HepG2 (cell line): ENCODE measurements around the gene ATP5F1E. TPM values are rescaled to one million over a fixed set of nuclear protein-coding genes. Genes with fewer than 3 reads are reported as not detected.

Source experiments
- BCL3 ChIP-seq: sonication (generic); formaldehyde crosslinking; IDR thresholded peaks from 2 replicates; pipeline ENCODE4 v1.5.1; 2020; ENCODE audit warnings: mild to moderate bottlenecking, missing genetic modification reagents, moderate library complexity
- CEBPG ChIP-seq: IDR thresholded peaks from 2 replicates; pipeline ENCODE4 v1.6.1; 2016
- HHEX ChIP-seq: IDR thresholded peaks from 2 replicates; pipeline ENCODE4 v1.6.1; 2016; ENCODE audit warnings: control low read depth
- HNRNPK ChIP-seq: fragments of 200-400 bp; formaldehyde crosslinking; IDR thresholded peaks from 2 replicates; pipeline ENCODE4 v1.6.1; 2018; ENCODE audit warnings: low read length, low read depth, moderate library complexity, mild to moderate bottlenecking; ENCODE audit not compliant: poor library complexity, severe bottlenecking
- HNRNPLL ChIP-seq: fragments of 200-400 bp; formaldehyde crosslinking; IDR thresholded peaks from 2 replicates; pipeline ENCODE4 v1.6.1; 2017; ENCODE audit warnings: mild to moderate bottlenecking, low read depth, low read length; ENCODE audit not compliant: poor library complexity, severe bottlenecking
- IRF2 ChIP-seq: IDR thresholded peaks from 2 replicates; pipeline ENCODE4 v1.6.1; 2018; ENCODE audit warnings: missing genetic modification reagents, missing compliant biosample characterization
- LBX2 ChIP-seq: sonication (generic); formaldehyde crosslinking; IDR thresholded peaks from 2 replicates; pipeline ENCODE4 v1.5.0; 2020; ENCODE audit warnings: missing genetic modification reagents, mild to moderate bottlenecking, borderline replicate concordance
- MIER2 ChIP-seq: IDR thresholded peaks from 2 replicates; pipeline ENCODE4 v1.6.1; 2016; ENCODE audit warnings: missing biosample characterization, missing genetic modification reagents
- MTF1 ChIP-seq: sonication (generic); formaldehyde crosslinking; IDR thresholded peaks from 2 replicates; pipeline ENCODE4 v1.5.0; 2020; ENCODE audit warnings: missing genetic modification reagents
- NFE2L2 ChIP-seq: fragments of 150-350 bp; IDR thresholded peaks from 2 replicates; pipeline ENCODE4 v1.6.1; 2014; ENCODE audit warnings: low read length
- NR1H2 ChIP-seq: sonication (generic); formaldehyde crosslinking; IDR thresholded peaks from 2 replicates; pipeline ENCODE4 v1.8.1; 2022; ENCODE audit warnings: low read depth, missing genetic modification reagents, borderline replicate concordance
- POGZ ChIP-seq: sonication (generic); formaldehyde crosslinking; IDR thresholded peaks from 2 replicates; pipeline ENCODE4 v1.4.0; 2020; ENCODE audit warnings: mild to moderate bottlenecking, missing genetic modification reagents
- REXO4 ChIP-seq: sonication (generic); formaldehyde crosslinking; IDR thresholded peaks from 2 replicates; pipeline ENCODE4 v1.8.0; 2022; ENCODE audit warnings: missing genetic modification reagents, mild to moderate bottlenecking, borderline replicate concordance
- TEAD3 ChIP-seq: optimal IDR thresholded peaks from 2 replicates; pipeline ENCODE3; 2016; ENCODE audit warnings: borderline replicate concordance
- TFAP4 ChIP-seq: sonication (generic); IDR thresholded peaks from 2 replicates; pipeline ENCODE4 v1.6.1; 2016; ENCODE audit warnings: low read depth, borderline replicate concordance
- ZBTB7B ChIP-seq: sonication (generic); formaldehyde crosslinking; IDR thresholded peaks from 2 replicates; pipeline ENCODE4 v1.4.0; 2020; ENCODE audit warnings: missing genetic modification reagents
- ZFP37 ChIP-seq: sonication (generic); formaldehyde crosslinking; IDR thresholded peaks from 2 replicates; pipeline ENCODE4 v1.4.0; 2020; ENCODE audit warnings: missing genetic modification reagents, borderline replicate concordance
- ZNF101 ChIP-seq: sonication (generic); formaldehyde crosslinking; IDR thresholded peaks from 2 replicates; pipeline ENCODE4 v1.4.0; 2020; ENCODE audit warnings: mild to moderate bottlenecking, low read depth, missing genetic modification reagents, borderline replicate concordance
- ZNF563 ChIP-seq: sonication (generic); formaldehyde crosslinking; IDR thresholded peaks from 2 replicates; pipeline ENCODE4 v1.8.0; 2022; ENCODE audit warnings: mild to moderate bottlenecking, moderate library complexity, missing genetic modification reagents
- ZNF672 ChIP-seq: sonication (generic); formaldehyde crosslinking; IDR thresholded peaks from 2 replicates; pipeline ENCODE4 v1.8.1; 2022; ENCODE audit warnings: missing genetic modification reagents
- ZNF761 ChIP-seq: sonication (generic); formaldehyde crosslinking; conservative IDR thresholded peaks from 2 replicates; pipeline ENCODE4 v1.4.0; 2020; ENCODE audit warnings: mild to moderate bottlenecking, missing genetic modification reagents
- ZNF770 ChIP-seq: sonication (generic); formaldehyde crosslinking; IDR thresholded peaks from 2 replicates; pipeline ENCODE4 v1.5.0; 2020; ENCODE audit warnings: mild to moderate bottlenecking, missing genetic modification reagents
- ZNF816 ChIP-seq: sonication (generic); formaldehyde crosslinking; IDR thresholded peaks from 2 replicates; pipeline ENCODE4 v1.8.0; 2022; ENCODE audit warnings: missing genetic modification reagents, mild to moderate bottlenecking, borderline replicate concordance
- ZNF891 ChIP-seq: sonication (generic); formaldehyde crosslinking; IDR thresholded peaks from 2 replicates; pipeline ENCODE4 v1.5.0; 2020; ENCODE audit warnings: mild to moderate bottlenecking, missing genetic modification reagents
- ZSCAN31 ChIP-seq: sonication (generic); formaldehyde crosslinking; IDR thresholded peaks from 2 replicates; pipeline ENCODE4 v1.5.0; 2020; ENCODE audit warnings: low read depth, mild to moderate bottlenecking, missing genetic modification reagents
- polyA plus RNA-seq, 8 experiments: library from polyadenylated mRNA; depleted of rRNA in 3 of 8; stranded (reverse) in 7 of 8; unstranded in 1 of 8; fragments of >200 nt; fragmentation: Illumina TruSeq in 4 of 8; extraction: Trizol in 4 of 8; gene quantifications; 2 replicates each; pipeline versions ENCODE4 v1.2.1 to v1.2.3, GENCODE V29; 2011 to 2016; ENCODE audit warnings: low read depth in 4 of 8, missing spikeins in 1 of 8, mixed read lengths in 1 of 8; ENCODE audit not compliant: insufficient read depth in 1 of 8
- total RNA-seq, 5 experiments: library from RNA; depleted of rRNA; stranded (reverse); fragments of >200 nt; fragmentation: Illumina TruSeq; extraction: Trizol; gene quantifications; 2 replicates each; pipeline ENCODE4 v1.2.3, GENCODE V29; 2016; ENCODE audit warnings: low read depth in 1 of 5

Gene ATP5F1E
- total and polyA plus RNA-seq, 2 of the 13 experiments (the other 11 are each of a cell fraction or from before 2014, with no cell fraction given), result 121 to 134 TPM

GRCh38 chr20:59004763-59005522, 27.2 kb downstream of the ATP5F1E start (continued):
- no peak for TF ChIP-seq HHEX (CRISPR knock-in tag)
- TF ChIP-seq TEAD3 (CRISPR knock-in tag), result no peak
- no peak for TF ChIP-seq CEBPG
- no peak for TF ChIP-seq HNRNPLL
- no peak for TF ChIP-seq ZSCAN31 (CRISPR knock-in tag)
- 0 out of 2 replicates have a peak, but pooled peaks have one; percentile 18 for TF ChIP-seq ZFP37
- no peak for TF ChIP-seq MTF1 (CRISPR knock-in tag)
- 0 out of 2 replicates have a peak, but pooled peaks have one; percentile 19 for TF ChIP-seq ZNF761 (CRISPR knock-in tag)
- TF ChIP-seq ZNF816 (CRISPR knock-in tag), result no peak
- TF ChIP-seq ZBTB7B, result peak; percentile 92; the same call in 1 of the 2 replicates
- no peak for TF ChIP-seq NR1H2 (CRISPR knock-in tag)
- peak; percentile 34; the same call in 1 of the 2 replicates for TF ChIP-seq IRF2 (CRISPR knock-in tag)
- no peak for TF ChIP-seq HNRNPK
- no peak for TF ChIP-seq ZNF891 (CRISPR knock-in tag)
- 0 out of 2 replicates have a peak, but pooled peaks have one; percentile 18 for TF ChIP-seq LBX2 (CRISPR knock-in tag)
- TF ChIP-seq ZNF101 (CRISPR knock-in tag), result no peak
- TF ChIP-seq ZNF563, result peak; percentile 57; the same call in 1 of the 2 replicates
- no peak for TF ChIP-seq REXO4
- no peak for TF ChIP-seq ZNF672
- no peak for TF ChIP-seq NFE2L2
- 0 out of 2 replicates have a peak, but pooled peaks have one; percentile 31 for TF ChIP-seq MIER2 (CRISPR knock-in tag)
- TF ChIP-seq ZNF770 (CRISPR knock-in tag), result no peak
- peak; percentile 61; the same call in 1 of the 2 replicates for TF ChIP-seq TFAP4
- TF ChIP-seq BCL3, result peak; percentile 92; the same call in 1 of the 2 replicates
- TF ChIP-seq POGZ (CRISPR knock-in tag), result no peak; the same call in 1 of the 2 replicates
